SU-DHL-6 (cell line): ENCODE results near the gene TGFBRAP1.

Experiments used
- EZH2phosphoT487 ChIP-seq: fragments of 200-600 bp; sonication (generic), shearing (Covaris generic); conservative IDR thresholded peaks from 2 replicates; pipeline ENCODE4 v1.6.1; 2018; ENCODE audit warnings: mild to moderate bottlenecking, antibody characterized with exemption, low read length, moderate library complexity, mixed read lengths
- TF ChIP-seq, protein P1 (sequence below): fragments of 200-600 bp; sonication (generic); IDR thresholded peaks from one replicate; pipeline ENCODE4 v1.5.1; 2017; ENCODE audit warnings: antibody characterized with exemption, mild to moderate bottlenecking, low read length, moderate library complexity; ENCODE audit not compliant: insufficient read depth, poor library complexity, severe bottlenecking

DNA sequence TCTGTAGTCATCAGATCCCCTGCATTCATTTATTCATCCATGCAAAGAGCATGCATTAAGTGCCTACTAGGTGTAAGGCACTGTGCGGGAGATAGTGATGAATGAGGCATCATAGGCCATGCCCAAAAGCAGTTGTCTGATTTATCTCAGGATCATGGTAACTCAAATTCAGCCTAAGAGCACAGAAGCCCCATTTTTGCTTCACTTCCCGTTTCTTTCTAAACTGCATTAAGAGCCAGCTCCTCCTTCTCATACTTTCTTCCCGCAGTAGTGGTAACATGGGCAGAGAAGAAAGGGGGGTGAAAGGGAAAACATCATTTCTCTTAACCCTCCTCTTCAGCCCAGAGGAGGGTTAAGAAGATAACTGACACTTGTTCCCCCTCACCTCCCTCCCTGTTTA lies 85.1 kb downstream of the TGFBRAP1 start:
- TF ChIP-seq, protein P1, sequence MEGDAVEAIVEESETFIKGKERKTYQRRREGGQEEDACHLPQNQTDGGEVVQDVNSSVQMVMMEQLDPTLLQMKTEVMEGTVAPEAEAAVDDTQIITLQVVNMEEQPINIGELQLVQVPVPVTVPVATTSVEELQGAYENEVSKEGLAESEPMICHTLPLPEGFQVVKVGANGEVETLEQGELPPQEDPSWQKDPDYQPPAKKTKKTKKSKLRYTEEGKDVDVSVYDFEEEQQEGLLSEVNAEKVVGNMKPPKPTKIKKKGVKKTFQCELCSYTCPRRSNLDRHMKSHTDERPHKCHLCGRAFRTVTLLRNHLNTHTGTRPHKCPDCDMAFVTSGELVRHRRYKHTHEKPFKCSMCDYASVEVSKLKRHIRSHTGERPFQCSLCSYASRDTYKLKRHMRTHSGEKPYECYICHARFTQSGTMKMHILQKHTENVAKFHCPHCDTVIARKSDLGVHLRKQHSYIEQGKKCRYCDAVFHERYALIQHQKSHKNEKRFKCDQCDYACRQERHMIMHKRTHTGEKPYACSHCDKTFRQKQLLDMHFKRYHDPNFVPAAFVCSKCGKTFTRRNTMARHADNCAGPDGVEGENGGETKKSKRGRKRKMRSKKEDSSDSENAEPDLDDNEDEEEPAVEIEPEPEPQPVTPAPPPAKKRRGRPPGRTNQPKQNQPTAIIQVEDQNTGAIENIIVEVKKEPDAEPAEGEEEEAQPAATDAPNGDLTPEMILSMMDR = no peak
- TF ChIP-seq EZH2phosphoT487 = no peak
